ENCODE results near the gene CBX7. TPM values are rescaled to one million over a fixed set of nuclear protein-coding genes. Genes with fewer than 3 reads are reported as not detected.

Gene CBX7
- polyA plus RNA-seq, 3 donors = 3.1 to 18.0 (median 4.0) TPM

GRCh38 chr22:39176143-39176713 is 23.7 kb upstream of the CBX7 start:
- no peak for DNase-seq
- no peaks in the 10 kb centered on the region for H3K36me3 Mint-ChIP-seq
- Histone ChIP-seq H3K4me2 (replicated peaks; ENCODE audit: extremely low read depth, low read length, poor library complexity, severe bottlenecking) (no peak overlapping the region), H3K9ac (ENCODE audit: insufficient read depth, low read length, poor library complexity, severe bottlenecking) (no peak overlapping the region), H3K9me3 (replicated peaks in 1 of 2; ENCODE audit: control insufficient read depth in 1 of 2, insufficient read depth in 1 of 2, low read length in 2 of 2) (no peaks in the 10 kb centered on the region), H3K27ac (ENCODE audit: low read depth in 1 of 2, low read length in 2 of 2) (no peak overlapping the region), H3K27me3 (ENCODE audit: control insufficient read depth in 2 of 2, insufficient read depth in 2 of 2, low read length in 2 of 2) (peaks cover 0 to 17% of the 10 kb centered on the region in 2 donors), H3K4me3 (replicated peaks in 1 of 3; ENCODE audit: low read depth in 2 of 3, low read length in 3 of 3) (no peak overlapping the region), H4K20me1 (ENCODE audit: insufficient read depth, low read length) (no peaks in the 10 kb centered on the region), H3K79me2 (ENCODE audit: insufficient read depth, low read length) (no peaks in the 10 kb centered on the region), H3K36me3 (replicated peaks in 1 of 2; ENCODE audit: control insufficient read depth in 1 of 2, insufficient read depth in 2 of 2, low read length in 2 of 2) (no peaks in the 10 kb centered on the region), H3K4me1 (ENCODE audit: control insufficient read depth in 1 of 2, insufficient read depth in 2 of 2, low read length in 2 of 2) (peaks cover 8 to 11% of the 10 kb centered on the region in 2 donors), H2AFZ (ENCODE audit: insufficient read depth, low read depth, low read length, poor library complexity, severe bottlenecking) (no peak overlapping the region)
- intact Hi-C loops (cut with micrococcal nuclease) = no loop called here
- 92% methylated on average over 12 of the region's 23 CpGs for WGBS (ENCODE audit: insufficient coverage)
- H3K4me1 Mint-ChIP-seq = peaks cover 17% of the 10 kb centered on the region
- peaks cover 0 to 2% (median 0%) of the 10 kb centered on the region in 7 donors for H3K9me3 Mint-ChIP-seq
- H3K27ac Mint-ChIP-seq = no peak overlapping the region
- no peak overlapping the region for H3K4me3 Mint-ChIP-seq
- no peak for TF ChIP-seq CTCF (IDR thresholded peaks at IDR 0.05)
- H3K27me3 Mint-ChIP-seq (ENCODE audit: low read depth in 3 of 3) = peaks cover 18 to 40% (median 34%) of the 10 kb centered on the region in 3 donors

- Histone ChIP-seq H3K27ac (ENCODE audit: low read depth in 1 of 2, low read length in 2 of 2) (no peak overlapping the region), H3K79me2 (ENCODE audit: insufficient read depth, low read length) (no peaks in the 10 kb centered on the region), H3K4me3 (replicated peaks in 1 of 3; ENCODE audit: low read depth in 2 of 3, low read length in 3 of 3) (no peak overlapping the region), H4K20me1 (ENCODE audit: insufficient read depth, low read length) (no peaks in the 10 kb centered on the region), H3K9ac (ENCODE audit: insufficient read depth, low read length, poor library complexity, severe bottlenecking) (no peak overlapping the region), H3K9me3 (replicated peaks in 1 of 2; ENCODE audit: control insufficient read depth in 1 of 2, insufficient read depth in 1 of 2, low read length in 2 of 2) (no peaks in the 10 kb centered on the region), H3K4me1 (ENCODE audit: control insufficient read depth in 1 of 2, insufficient read depth in 2 of 2, low read length in 2 of 2) (peaks cover 11 to 12% of the 10 kb centered on the region in 2 donors), H3K4me2 (replicated peaks; ENCODE audit: extremely low read depth, low read length, poor library complexity, severe bottlenecking) (no peak overlapping the region), H3K27me3 (ENCODE audit: control insufficient read depth in 2 of 2, insufficient read depth in 2 of 2, low read length in 2 of 2) (peaks cover 0 to 20% of the 10 kb centered on the region in 2 donors), H3K36me3 (replicated peaks in 1 of 2; ENCODE audit: control insufficient read depth in 1 of 2, insufficient read depth in 2 of 2, low read length in 2 of 2) (no peaks in the 10 kb centered on the region), H2AFZ (ENCODE audit: insufficient read depth, low read depth, low read length, poor library complexity, severe bottlenecking) (no peak overlapping the region)
- Mint-ChIP-seq H3K27ac (no peak overlapping the region), H3K27me3 (ENCODE audit: low read depth in 3 of 3) (peaks cover 19 to 44% (median 37%) of the 10 kb centered on the region in 3 donors), H3K36me3 (no peaks in the 10 kb centered on the region), H3K4me1 (peaks cover 22% of the 10 kb centered on the region), H3K4me3 (no peak overlapping the region), H3K9me3 (no peaks in the 10 kb centered on the region)
- 93% methylated on average over 15 of the region's 18 CpGs for WGBS (ENCODE audit: insufficient coverage)
- DNase-seq = no peak
- intact Hi-C loops (cut with micrococcal nuclease) = no loop called here
- TF ChIP-seq CTCF (IDR thresholded peaks at IDR 0.05) = no peak
Observed at GRCh38 chr22:39175353-39176142, 23.1 kb upstream of the CBX7 start.

All from CD14-positive monocyte (primary cell).